HG03045 (cell line): Measurements from ENCODE around the gene RTN4RL2.
"Not testable (repeated sequence)": the region's sequence is repeated elsewhere in the genome, so short reads cannot be mapped to it uniquely, and the experiment has no call there.

ENCODE experiments used
- ATAC-seq: cut with Tn5 transposase; IDR thresholded peaks from one replicate; pipeline ENCODE4 v1.9.1; 2021; ENCODE audit warnings: mild to moderate bottlenecking, moderate library complexity; ENCODE audit not compliant: unreplicated experiment

RTN4RL2 gene

DNA sequence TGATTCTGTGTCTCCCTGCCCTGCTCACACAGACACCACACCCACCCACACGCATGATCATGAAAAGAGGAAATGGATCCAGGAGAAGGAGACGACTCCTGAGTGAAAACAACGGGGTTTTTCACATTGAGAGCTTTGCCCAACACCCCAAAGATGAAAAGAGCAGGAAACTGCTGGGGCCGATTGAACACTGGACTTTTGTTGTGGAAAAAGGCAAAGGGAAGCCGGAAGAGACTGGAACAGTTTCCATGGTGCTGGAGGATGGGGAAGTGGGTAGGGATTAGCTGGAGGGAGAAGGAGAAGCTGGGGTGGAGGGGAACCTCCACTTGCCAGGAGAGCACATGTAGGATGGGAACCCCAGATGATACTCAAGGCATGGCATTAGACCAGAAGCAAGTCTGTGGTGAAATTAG is 28.2 kb upstream of the RTN4RL2 start:
- no peak for ATAC-seq

DNA sequence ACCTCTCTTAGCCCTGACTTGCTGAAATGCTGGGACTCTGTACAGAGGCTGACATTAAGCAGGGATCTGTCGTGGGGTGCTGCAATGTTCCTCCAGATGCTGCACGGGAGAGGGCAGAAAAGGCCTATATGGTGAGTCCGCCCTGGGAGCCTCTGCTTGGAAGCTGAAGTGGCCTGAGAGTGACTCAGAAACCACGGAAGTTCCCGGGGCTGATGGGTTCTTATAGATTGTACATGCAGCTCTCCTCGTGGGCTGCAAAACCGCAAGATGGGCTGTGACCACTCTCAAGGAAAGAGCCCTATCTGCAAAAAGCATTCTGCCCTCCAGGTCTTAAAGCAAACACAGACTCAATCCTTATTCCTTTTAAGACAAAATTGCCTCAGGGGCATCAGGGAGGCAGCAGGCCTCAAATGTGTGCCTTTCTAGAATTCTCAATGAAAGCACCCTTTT is 27.6 kb upstream of the RTN4RL2 start:
- ATAC-seq: no peak

DNA sequence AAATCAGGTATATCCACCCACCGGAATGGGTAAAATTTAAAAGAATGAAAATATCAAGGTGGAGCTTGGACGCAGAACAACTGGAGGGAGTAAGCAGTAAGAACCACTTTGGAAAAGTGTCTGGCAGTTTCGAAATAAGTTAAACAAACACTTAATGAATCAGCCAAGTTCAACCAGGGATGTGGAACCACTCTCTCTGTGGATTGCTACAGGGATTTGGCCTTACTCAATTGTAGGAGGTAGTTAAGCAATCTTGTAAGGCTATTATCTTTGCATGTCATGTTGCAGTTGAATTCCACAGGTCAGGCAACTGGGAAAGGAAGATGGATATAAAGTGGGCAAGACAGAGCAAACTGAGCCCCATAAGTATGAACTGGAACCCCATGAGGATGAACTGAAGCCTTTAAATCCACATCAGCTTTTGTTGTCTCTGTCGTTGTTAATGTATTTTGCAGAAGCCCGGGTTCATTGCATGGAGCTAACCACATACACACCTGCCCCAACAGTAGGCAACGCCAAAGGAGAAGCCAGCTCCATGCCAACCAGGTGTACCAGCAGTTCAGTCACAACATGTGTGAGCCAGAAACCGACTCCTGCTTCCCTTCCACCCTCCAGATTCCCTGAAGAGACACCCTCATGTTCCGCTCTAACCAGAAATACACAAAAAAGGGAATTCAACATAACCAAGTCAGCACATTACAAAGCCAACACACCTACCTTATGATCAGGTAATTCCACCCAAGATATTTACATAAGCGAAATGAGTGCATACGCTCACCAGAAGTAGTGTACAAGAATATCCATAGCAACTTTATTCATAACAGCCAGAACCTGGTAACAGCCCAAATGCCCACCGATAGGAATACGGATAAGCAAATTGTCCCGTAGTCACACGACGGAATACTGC is 25.4 kb upstream of the RTN4RL2 start:
- ATAC-seq: no peak

DNA sequence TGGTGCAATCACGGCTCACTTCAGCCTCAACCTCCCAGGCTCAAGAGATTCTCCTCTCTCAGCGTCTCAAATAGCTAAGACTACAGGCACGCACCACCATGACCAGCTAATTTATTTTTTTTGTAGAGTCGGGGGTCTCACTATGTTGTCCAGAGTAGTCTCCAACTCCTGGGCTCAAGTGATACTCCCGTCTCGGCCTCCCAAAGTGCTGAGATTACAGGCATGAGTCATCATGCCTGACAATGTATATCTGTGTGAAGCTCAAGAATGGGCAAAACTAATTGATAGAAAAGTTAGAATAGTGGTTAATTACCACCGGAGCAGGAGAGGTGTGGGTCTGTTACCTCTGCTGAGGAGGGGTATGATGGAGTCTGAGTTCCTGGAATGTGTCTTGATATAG is 24.3 kb upstream of the RTN4RL2 start:
- no peak for ATAC-seq

DNA sequence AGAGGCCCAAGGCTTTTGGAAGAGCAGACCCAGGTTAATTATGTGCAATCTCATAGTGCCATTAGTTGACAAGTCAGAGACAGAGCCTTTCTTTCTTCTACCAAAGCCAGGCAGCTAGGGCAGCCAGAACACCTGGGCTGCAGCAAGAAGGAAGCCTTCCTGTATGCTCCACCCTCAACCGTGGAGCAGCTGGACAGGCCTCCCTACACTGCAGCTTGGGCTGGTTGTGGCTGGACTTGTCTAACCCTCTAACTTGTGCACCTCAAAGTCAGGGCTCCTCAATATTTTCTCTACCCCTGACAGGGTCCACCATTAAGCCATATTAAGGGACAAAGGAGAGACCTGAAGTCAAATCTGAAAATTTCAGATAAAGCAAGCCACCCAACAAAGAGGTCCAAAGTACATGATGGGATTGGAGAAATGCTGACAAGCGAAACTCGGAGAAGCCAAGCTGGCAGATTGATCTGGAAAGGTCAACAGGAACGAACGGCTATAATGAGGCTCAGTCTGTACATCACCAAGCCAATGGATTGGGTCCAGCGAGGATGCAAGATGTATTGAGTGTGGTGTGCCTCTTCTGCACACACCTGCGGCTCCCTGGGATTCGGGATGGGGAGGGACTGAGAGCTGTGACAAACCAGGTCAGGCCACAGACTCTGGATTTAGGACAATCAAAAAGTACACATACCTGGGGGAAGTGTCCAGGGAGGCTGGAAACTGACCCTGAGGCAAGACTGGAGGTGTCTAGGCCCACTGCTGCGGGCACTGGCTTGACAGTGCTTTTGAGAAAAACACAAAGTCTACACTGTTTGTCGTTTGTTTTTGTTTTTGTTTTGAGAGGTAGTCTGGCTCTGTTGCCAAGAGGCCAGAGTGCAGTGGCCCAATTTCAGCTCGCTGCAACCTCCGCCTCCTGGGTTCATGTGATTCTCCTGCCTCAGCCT is 21.7 kb upstream of the RTN4RL2 start:
- ATAC-seq: no peak

DNA sequence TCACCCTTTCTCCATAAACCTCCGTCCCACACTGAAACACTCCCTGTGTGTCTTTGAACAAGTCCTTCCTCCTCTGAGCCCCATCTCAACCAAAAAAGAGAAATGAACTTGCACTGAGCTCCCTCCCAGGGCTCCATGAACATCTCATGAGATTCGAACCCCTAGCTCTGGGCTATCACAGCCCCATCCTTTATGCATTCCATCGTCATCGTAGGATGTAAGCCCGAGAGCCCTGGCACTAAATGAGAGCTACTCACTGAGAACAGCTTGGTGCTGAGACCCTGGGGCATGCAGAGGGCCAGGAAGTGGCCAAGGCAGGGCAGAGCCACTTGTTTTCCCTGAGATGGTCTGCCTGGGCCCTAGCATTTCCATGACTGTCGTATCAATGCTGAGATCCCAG is 20.5 kb upstream of the RTN4RL2 start:
- no peak for ATAC-seq

DNA sequence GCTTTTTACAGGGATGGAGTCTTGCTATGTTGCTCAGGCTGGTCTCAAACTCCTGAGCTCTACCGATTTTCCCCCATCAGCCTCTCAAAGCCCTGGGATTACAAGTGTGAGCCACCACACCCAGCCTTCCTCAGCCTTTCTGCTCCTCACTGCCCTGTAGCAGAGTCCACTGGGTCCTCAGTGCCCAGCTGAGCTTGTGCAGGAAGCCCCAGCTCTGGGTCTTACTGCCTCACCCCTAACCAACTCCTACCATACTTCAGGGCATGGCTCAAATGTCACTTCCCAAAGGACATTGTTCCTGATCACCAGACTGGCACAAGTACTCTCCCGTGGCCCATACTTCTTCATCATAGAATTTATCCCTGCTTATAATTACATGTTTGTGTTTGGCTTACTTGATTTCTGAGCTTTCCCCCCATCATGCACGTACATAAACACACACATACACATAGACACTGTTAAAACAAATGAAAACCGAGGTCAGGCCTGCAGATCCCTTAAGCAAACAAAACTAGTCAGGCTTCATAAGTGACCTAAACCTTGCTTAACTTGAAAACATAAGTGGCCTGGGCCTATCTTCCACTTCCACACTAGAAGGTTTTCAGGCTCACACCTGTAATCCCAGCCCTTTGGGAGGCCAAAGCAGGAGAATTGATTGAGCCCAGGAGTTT is 19.4 kb upstream of the RTN4RL2 start:
- no peak for ATAC-seq

DNA sequence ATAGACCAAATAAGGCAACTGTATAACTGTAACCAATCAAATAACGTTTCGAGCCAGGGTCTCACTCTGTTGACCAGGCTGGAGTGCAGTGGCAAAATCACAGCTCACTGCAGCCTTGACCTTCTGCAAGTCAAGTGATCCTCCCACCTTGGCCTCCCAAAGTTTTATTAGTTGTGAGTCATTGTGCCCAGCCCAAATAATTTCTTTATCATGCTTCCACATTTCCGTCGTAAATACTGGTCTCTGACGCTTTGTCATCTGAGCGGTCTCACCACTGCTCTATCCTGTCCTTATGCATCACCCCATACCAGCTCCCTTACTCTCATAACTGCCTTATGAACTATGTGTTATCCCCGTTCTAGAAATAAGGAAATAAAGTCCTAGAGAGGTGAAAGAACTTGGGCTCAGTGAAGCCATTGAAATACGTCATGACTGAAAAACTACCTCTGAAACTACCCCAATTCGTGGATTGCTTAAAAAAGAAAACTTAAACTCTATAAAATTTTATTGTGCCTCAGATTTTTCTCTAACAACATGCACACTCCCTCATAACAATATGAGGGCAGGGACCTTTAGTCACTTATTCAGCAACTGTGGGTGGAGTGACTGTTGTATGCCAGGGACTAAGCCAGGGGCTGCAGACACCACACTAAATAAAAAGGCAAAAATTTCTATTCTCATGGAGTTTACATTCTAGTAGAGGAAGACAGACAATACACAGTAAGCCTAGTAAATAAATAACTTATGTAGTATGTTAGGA is 15.8 kb upstream of the RTN4RL2 start:
- ATAC-seq: no peak

DNA sequence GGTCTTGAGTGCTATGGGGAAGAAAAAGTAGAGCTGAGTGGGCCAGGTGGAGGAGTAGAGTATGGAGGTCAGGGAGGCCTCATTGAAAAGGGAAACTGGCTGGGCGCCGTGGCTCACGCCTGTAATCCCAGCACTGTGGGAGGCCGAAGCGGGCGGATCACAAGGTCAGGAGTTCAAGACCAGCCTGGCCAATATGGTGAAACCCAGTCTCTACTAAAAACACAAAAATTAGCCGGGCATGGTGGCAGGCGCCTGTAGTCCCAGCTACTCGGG is 15.3 kb upstream of the RTN4RL2 start:
- not testable (repeated sequence) for ATAC-seq

DNA sequence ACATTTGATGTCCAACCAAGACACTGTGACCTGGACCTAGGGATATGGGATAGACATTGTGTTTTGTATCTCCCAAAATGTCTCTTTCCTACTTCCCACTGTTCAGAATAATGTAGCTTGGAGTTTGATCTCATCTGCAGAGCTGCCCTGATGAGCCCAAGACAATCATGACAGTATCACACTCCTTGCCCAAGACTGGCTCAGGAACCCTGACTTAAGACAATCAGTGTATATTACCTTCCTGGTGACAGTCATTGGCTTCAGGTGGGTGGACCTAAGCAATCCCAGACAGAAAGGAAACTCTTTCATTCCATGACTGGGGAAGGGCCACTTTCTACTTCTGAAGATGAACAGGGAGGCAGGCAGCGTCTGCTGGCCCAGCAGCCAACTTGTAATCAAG is 14.3 kb upstream of the RTN4RL2 start:
- no peak for ATAC-seq

DNA sequence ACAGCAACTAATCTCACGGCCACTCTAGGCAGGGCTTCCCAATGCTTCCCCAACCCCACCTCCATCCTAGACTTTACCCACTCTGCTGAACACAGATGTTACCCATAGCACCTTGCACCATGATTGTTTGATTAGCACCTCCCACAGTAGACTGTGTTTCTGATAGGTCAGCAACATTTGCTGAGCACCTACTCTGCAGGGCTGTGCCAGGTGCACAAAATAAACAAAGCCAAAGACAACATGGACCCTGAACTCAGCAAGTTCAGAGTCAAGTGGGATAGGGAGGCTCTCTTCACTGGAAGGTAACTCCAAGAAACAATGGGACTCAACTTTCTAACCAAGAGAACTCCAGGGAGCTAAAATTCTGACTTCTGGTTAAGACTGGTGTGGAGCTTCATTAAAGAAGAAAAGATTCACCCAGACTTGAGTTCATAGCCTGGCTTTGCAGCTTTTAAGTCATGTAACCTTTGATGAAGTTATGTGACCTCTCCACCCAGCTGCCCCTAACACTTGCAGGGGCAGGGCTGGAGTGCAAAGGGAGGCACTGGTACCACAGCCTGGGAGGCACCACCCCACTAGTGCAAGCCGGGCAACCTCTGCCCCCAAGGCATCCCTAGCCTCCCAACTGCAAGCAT is 6.7 kb upstream of the RTN4RL2 start:
- no peak for ATAC-seq

DNA sequence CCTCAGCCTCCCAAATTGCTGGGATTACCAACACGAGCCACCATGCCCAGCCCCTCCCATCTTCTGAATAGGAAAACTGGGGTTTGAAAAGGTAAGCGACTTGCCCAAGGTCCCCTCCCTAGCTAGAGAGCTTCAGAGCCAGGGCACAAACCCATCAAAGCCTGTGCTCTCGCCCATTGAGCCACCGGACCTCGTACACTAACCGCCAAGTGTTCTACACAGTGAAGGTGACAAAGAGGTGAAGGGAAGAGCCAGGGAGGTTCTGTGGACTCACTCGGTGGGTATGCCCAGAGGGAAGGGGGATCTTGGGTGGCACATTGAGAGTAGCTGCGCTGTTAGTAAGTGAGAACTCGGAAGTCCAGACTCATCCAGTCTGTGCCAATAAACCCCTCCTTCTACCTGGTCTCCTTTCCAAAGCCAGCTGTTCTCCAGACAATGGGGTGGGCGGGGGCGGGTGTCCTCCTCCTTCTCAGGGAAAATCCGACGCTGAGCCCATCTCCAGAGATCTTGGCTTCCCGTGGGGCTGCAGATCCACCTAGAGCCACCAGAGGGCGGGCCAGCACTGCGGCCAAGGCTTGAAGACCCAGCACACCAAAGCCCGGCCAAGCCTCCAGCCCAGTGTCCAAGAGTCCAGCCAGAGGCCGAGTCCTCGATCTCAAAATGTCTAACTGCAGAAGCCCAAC is 3.2 kb upstream of the RTN4RL2 start:
- ATAC-seq: peak; percentile 71

DNA sequence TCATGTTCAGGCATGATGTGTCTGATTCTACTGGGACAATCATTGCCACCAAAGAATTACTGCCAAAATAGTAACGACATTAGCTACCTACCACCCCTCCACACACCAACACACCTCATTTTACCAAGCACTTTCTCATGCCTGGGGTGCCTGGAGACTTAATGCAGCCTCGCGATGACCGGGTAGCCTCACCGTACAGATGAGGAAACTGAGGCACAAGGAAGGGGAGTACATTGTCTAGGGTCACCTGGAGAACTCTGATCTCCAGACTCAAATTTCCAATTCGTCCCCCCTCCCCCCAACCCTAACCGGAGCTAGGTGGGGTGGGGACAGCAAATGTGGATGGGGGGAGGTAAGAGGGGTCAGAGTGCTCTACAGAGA is 2.7 kb upstream of the RTN4RL2 start:
- peak; percentile 17 for ATAC-seq

DNA sequence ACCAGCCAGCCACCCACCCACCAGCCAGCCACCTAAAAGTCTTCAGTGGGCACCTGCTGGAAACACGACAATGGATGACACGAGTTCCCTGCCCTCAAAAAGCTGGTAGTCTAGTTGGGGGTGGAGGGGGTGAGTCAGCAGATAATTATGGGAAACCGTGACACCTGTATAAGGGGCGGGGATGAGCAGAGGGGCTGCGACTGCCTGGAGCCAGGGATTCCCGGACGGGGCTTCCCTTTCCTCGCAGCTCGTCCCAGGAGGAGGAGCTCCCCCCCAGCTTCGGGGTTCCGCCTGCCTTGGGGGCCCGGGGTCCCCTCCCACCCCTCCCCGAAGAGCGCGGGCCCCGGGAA is 2.3 kb upstream of the RTN4RL2 start:
- no peak for ATAC-seq

DNA sequence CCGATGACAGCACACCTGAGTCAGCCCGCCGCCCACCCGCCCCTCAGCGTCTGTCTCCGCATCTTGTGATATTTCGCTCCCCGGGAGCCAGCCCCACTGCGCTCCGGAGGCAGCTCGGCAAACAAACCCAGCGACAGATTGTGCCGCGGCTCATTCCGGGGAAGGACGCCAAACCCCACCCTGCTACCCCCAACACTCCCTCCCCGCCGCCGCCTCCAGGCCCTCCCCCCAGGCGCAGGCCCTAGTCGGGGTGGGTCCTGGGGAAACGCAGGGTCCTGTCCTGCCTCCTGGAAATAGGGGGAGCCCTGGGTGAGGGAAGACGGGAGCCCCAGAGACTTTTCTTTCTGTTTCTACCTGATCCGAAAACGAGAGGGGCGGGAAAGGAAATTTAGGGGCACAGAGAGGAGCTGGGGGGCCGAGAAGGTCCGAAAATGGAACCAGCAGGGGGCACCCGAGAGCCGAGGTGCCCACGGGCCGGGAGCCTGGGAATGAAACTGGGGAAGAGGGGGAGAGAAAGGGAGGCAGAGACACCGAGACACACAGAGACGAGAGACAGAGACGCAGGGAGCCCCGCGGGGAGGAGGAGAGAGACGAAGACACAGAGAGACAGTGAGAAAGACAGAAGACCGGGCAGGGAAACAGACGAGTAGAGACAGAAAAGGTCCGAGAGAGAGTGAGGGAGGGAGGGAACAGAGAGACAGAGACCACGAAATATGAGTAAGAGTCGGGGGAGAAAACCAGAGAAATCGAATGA is 1.7 kb upstream of the RTN4RL2 start:
- peak; percentile 34 for ATAC-seq

DNA sequence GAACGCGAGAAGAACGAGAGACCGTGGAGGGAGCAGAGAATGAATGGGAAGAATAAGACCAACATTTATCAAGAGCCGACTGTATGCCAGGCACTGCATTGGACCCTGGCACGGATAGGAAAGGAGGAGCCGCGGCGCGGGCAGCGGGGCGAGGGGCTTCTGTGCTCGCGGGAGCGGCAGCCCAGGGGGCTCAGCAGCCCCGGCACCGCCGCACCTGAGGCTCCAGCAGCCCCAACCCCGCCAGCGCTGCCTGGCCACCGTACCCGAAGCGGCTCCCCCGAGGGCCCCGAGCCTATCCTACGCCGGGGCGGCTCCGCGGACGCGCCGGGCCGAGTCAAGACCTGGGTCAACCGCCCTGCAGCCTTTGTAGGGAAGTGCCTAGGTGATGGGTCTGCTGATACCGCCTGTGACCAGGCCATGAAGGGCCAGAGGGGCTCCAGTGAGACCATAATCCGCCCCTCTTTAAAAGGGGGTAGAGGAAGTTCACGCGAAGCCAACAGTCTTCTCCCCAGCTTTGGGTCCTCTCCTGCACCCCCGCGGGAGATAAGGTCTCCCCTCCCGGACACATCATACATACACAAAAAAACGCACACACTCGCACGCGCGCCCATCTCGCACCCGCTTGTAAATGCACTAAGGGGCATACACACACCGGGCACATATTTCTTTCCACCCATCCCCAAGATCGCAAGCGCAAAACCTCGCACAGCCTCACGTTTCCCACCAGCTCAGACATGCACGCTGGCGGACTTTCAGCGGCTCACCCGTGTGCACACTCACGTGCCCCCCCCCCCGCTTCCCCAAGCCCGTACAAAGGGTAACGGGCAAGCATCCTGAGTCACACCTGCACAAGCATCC is 935 bp upstream of the RTN4RL2 start:
- peak; percentile 17 for ATAC-seq

DNA sequence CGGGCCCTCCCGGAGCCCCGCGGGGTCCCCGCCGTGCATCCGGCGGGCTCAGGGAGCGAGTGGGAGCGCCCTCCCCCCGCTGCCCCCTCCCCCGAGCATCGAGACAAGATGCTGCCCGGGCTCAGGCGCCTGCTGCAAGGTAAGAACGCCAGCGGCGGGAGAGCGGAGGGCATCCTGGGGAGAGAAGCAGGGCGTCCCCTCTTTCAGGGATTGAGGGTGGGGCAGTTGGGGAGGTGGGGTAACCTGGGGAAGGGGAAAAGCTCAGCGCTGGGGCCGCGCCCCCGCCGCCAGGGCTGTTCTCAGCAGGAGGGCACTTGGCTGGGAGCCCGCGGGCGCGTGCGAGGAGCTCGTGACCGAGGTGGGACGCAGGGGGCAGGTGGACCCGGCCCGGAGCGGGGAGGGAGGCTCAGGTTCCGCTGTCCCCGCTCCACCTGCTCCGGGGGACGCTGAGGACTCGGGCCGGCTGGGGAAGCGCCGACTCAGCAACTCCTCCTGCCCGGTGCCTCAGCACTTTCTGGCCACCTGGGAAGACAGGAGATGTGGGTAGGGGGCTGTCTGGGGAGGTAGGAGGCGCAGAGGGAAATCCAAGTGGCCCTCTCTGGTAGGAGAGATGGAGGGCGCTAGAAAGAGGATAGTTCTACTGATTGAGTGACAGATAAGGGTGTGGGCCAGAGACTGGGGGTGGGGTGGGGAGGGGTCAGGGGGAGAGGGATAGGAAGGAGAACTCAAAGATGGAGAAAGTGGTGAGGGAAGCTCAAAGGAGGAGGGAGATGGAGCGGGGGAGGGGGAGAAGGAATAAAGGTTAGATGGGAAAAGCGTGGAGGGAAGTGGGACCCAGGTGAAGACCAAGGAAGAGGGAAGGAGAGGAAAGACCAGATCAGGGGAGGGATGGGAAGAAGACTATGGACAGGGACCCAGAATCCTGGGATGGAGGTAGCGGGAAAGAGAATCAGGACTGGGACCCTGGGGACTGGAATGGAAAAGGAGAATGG is 726 bp downstream of the RTN4RL2 start:
- no peak for ATAC-seq
